GM21786 (cell line): ENCODE results near the gene EID3.

Source experiments
- ATAC-seq: cut with Tn5 transposase; IDR thresholded peaks from one replicate; pipeline ENCODE4 v1.9.1; 2021; ENCODE audit not compliant: unreplicated experiment

EID3 gene

DNA sequence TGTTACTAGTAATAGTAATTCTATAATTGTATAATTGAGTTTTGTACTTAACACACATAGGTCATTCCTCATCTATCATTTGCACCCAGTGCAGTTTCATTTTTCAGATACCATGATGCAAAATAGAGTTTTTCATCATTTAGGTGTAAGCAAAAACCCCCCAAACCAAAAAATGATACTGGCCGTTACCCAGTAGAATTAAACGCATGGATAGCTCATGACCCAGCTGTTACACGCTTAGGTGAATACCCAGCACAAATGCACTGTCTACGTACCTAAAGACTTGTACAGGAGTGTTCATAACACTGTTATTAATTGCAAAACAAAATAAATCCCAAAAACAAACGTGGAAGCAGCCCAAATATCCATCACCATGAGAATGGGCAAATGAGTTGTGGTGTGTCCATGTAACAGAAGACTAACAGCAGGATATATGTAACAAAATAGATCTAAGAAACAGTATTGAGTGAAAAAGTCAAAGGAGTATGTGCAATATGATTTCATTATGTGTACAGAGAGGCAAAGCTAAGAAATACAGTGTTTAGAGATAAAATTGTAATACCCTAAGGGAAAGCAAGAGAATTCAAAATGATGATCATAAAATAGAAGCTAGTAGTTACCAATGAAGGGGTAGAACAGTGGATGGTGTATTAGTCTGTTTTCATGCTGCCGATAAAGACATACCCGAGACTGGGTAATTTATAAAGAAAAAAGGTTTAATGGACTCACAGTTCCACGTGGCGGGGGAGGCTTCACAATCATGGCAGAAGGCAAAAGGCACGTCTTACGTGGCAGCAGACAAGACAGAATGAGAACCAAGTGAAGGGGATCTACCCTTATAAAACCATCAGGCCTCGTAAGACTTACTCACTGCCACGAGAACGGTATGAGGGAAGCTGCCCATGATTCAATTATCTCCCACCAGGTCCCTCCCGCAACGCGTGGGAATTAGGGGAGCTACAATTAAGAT is 49.8 kb downstream of the EID3 start:
- peak; percentile 53 for ATAC-seq

DNA sequence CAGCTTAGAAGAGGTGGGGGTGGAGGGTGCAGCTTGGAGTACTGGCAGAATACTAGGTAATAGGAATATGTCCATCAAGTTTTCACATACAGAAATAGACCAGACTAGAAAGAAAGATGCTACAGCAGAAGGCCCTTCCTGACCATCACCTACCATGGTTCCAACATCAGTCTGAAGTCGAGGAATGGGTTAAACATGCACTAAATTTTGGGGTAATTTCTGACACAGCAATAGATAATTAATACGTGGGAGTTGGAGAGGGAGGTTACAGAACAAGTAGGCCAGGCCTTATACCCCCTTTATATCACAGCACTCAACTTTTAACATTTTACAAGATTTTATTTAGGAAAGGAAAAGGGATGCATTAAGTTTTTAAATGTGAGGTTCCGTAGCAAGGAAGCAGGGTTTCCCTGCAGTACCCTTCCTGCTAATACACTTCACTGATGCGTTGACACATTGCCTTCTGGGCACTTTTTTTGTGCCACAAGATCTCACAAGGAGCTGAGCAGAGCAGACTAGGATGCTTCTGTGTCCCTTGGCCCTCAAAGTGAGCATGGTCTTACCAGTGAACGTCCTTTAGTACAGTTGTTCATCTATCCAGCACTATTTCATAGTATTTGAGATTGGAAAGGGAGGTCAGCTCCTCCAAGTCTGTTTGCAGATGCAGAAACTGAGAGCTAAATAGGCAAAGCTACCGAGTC is 50.8 kb downstream of the EID3 start:
- no peak for ATAC-seq
